ENCODE measurements around the gene XK. TPM values are rescaled to one million over a fixed set of nuclear protein-coding genes. Genes with fewer than 3 reads are reported as not detected.
A peak's percentile ranks its signal among the peaks of the same experiment; 100 is the strongest.

Gene XK
- total RNA-seq, 1 experiment from 2014 or later = 0.62 TPM

DNA sequence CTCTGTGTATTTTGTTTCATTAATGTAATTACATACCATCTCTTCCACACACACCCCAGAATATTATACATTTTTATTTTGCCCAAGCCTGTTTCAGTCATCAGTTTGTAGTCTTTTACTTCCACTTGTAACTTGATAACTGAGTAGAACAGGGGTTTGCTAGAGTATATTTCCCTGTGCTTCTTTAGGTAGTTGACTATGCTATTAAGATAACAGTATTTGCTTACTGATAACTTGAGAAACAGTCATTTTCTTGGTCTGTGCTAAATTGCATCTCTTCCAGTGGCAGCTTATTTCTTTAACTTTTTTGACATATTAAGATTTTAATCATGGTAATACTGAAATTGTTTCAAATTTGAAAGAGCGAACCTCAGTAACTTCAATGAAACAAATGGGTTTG is 7.0 kb upstream of the XK start:
- no peak for DNase-seq (ENCODE audit: extremely low read depth, low read depth)

DNA sequence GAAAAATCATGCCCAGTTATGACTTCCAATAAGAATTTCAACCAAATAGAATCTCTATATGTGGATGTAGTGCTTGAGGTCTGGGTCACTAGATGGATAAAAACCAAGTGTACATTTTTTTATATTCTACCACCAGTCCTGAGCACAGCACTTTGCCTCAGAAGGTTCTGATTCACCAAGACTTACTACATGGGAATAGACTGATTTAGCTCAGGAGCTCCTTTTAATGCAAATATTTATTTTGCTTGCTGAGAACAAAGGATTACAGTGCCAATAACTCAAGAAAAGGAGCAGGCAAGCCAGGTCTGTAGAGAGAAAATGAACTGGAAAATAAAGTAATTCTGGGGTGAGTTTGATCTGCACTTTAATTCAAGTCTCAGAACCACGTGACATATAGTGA is 6.4 kb upstream of the XK start:
- DNase-seq (ENCODE audit: extremely low read depth, low read depth) = no peak

DNA sequence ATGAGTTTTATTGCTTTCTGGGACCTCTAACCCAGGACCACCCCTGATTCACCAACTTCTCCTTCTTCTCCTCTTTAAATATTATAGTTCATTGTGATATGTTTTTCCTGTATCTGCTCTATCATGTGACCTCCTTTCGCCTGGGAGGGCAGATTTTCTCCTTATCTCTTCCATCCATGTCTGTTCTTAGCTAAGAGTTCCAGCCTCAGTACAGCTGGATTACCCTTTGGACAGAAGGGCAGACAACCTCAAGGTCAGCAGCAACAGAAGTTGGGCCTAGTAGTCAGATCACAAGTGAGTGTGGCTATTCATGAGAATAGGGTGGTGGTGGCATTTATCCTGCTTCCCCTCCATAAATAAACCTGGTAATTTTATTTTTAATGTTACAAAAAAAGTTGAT is 5.7 kb upstream of the XK start:
- DNase-seq (ENCODE audit: extremely low read depth, low read depth) = no peak

DNA sequence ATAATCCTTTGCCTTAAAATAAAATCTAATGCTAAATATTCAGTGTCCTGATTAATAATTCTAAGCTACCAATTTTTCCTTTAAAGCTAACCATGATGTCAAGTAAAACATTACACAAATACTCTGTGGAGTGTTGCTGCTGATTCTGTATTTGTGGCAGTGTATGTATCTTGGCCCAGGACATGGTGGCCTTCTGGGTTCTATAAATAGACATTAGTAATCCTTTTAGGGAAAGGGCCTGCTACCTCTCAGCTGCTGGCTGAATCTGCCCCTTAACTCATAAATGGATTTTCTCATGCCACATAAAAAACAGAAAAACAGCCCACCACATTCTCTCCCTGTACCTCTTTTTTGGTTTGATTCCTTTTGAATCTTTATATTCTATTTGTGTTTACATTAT is 1.2 kb upstream of the XK start:
- DNase-seq (ENCODE audit: extremely low read depth, low read depth) = no peak

DNA sequence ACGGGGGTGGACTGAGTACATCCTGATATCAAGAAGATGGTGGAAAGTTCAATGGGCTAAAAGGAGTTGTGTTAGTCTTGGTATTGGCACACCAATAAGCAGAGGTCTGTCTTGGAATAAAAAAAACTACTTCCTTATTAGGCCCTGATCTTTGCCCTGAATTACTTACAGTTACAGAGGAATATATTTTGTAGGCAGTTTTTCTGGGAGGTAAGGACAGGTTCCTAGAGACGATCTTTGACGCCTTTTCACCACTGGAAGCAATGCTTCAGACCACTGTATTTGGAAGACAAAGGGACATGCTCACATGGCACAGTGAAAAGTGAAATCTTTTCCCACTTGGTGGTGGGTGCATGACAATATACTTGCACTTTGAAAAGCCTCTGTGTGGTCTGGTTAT is 618 bp upstream of the XK start:
- DNase-seq (ENCODE audit: extremely low read depth, low read depth) = no peak

DNA sequence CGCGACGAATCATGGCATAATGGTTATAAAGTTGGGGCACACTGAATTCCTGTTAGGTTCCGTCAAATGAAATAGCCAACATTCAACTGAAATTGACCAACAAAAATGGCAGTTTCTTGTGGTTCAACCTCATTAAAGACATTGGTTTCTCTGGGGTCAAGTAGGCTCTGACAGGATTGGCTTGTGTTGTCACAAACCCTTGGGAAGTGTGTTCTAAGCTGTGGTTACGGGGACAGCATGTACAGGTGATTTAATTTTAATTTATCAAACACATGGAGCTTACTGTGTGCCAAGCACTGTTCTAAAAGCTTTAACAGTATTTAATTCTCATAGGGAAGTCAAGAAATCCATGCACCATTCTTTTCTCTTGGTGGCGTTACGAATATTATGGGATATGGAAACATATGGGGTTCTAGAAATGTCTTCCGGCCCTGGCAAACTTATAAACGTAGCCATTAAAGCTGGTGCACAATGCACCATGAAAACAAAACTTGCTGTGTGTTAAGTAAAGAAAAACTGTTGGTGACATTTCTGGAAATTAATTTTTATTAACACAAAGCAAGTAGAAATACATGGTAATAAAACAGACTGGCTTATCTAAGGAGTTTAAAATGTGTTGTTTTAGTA is 891 bp downstream of the XK start:
- DNase-seq (ENCODE audit: extremely low read depth, low read depth) = no peak

DNA sequence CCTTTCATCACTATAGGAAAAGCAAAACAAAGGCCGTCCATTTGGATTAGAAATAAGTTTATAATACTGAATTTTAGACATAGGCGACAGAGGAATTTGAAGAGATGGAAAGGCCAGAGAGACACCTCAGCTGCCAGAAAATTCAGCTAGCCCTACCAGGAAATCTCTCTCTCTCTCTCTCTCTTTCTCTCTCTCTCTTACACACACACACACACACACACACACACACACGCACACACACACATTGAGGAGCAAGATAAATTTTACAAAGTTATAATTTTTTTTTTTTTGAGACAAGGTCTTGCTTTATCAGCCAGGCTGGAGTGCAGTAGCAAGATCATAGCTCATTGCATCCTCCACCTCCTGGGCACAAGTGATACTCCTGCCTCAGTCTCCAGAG is 1.4 kb downstream of the XK start:
- DNase-seq (ENCODE audit: extremely low read depth, low read depth) = no peak

DNA sequence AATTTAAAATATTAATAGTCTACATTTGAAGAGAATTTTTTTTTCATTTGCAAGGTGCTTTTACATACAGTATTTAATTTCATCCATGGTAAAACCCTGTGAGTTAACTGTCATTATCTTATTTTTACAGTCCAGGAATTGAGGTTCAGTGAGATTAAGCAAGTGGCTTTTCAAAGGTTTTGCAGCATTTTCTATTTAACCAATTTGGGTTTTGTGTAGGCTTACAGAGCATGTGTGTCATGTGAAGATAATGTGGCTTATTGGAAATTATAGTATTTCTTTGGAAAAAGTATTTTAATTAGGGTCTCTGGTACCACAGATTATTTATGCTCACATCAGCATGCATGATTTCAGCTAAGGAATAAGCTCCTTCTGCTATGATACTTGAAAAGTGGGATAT is 4.5 kb downstream of the XK start:
- no peak for DNase-seq (ENCODE audit: extremely low read depth, low read depth)

DNA sequence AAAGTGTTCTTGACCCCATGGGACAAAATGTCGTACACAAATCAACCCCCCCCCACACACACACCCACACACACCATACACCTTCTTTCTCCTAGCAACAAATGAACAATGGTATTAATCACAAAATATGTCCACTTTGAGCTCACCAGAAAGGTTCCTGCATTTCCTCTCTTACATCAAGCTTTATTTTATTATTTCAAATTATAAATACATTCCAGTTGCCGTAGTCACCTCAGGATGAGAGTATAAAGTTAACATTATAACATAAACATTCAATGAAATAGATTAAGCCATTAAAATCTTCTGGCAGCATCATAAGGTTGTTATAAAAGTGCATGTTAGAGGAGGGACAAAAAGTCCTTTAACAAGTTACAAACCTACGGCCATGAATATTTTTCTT is 7.3 kb downstream of the XK start:
- DNase-seq (ENCODE audit: extremely low read depth, low read depth) = no peak

DNA sequence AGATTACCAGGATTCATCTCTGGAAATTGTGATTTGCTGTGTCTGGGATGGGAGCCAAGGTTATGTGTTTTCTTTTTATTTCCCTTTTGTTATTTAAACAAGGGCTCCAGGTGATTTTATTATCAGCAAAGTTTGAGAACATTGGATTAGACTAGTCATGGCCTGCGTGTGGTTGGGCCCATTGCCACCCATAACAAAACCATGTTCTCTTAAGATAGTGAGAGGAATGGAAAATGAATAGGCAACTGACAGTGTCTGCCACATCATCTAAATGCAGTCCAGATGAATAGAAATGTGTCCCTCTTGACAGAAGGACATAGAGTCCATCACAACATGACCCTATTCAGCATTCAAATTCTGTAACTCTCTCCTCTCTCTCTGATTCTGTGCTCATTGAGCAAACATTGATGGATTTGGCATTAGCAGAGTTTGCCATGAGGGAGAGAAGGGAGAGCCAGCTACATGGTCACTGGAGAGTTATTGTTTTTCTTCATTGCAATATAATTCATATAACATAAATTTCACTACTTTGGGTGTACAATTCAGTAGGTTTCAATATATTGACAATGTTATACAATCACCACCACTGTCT is 11.7 kb downstream of the XK start:
- no peak for DNase-seq (ENCODE audit: extremely low read depth, low read depth)

DNA sequence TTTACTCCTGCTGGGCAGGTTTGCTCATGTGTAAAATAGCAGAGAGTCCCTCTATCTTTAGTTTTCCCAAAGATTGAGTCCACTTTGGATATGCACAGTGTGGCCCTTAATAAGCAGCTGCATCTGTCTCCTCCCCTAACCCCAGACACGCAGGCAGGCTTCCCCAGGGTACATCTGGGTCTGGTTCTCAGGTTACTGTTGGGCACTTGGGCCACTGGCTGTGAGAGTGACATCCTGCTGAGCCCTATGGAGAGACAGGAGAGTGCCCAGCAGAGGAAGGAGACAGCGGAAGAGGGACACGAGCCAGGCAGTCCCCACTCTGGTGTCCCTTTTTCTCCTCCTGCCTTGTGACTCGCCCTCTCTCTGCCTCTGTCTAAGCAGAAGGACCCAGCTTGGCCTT is 16.0 kb downstream of the XK start:
- DNase-seq (ENCODE audit: extremely low read depth, low read depth) = no peak

DNA sequence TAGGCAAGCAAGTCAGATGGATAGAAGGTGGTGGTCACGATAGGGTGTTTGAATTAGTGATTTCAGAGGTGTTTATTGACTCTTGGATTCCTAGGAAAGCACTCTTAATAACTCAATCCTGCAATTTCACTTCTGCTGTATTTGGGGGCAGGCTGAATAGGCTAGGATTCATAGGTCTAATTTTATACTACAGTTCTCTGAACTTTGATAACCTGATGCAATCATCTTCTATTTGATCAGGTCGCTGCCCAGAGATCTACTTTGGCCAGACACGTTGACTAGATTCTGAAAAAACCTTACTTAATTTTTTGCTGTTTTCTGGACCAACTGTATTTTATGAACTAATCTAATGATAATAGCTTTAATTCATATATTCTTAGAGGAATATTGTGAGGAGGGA is 26.4 kb downstream of the XK start:
- DNase-seq (ENCODE audit: extremely low read depth, low read depth) = no peak

DNA sequence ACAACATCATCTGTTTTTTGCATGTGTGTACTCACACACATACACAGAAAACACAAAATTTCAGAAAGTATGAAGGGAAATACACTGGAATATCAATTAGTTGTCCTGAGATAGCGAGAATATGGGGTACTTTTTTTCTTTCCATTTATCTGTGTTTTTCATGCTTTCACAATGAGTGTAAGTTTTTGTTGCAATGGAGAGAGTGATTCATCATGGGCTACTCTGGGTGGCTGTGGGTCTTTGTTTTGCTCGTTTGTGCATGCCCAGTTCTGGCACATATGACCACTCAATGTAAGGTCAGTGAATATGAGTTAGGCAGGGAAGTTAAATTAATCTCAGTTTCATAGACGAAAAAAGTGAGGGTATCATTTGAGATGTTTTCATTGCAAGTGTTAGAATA is 26.9 kb downstream of the XK start:
- no peak for DNase-seq (ENCODE audit: extremely low read depth, low read depth)

DNA sequence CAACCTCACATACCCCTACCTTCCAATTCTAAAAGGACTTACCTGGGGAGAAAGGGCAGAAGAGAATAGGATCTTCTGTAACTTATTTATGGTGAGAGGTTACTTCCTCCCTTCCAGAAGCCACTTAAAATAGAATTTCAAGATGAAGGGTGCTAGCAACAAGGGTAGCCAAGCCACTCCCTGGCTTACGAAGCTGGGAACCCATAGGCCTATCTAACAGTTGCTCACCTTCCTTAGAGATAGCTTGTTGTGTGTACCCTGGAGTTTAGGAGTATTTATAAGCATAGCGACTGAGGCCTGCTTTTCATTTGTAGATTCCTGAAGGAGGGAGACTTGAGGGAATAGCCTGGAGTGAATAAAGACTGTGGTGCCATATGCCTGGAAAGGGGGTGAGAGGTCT is 28.9 kb downstream of the XK start:
- DNase-seq (ENCODE audit: extremely low read depth, low read depth) = no peak

DNA sequence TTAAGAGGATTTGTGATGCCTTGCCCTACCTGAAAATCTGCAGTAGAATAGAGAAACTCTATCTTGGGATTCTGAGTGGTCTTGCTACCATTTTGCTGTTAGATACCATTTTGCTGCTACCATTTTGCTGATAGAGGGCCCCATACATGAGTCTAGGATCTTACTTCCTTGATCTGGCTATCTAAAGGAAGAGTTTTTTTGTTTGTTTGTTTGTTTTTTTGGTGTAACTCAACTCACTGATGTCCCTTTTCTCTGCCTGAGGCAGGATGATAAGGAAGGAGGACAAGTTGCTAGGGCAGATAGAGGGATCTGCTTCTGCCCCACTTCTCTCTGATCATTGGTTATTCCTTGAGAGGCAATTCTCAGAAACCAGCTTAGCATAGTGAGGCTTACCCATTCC is 31.0 kb downstream of the XK start:
- no peak for DNase-seq (ENCODE audit: extremely low read depth, low read depth)

DNA sequence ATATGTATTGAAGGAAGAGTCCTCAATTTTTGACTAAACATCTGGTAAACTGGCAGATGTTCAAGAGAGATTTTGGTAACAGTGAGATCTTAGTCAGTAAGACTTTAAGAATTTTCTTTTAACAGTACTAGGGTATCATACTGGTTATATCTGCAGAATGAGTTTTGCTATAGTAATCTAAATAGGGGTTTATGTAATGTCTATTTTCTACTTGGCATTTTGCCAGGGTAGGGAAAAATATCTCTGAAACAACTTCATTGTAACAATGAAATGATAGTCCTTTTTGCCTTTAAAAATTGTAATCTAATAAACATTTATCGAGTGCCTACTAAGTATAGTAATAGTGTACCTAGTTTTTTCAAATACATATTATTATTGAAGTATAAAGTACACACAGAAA is 32.1 kb downstream of the XK start:
- no peak for DNase-seq (ENCODE audit: extremely low read depth, low read depth)

DNA sequence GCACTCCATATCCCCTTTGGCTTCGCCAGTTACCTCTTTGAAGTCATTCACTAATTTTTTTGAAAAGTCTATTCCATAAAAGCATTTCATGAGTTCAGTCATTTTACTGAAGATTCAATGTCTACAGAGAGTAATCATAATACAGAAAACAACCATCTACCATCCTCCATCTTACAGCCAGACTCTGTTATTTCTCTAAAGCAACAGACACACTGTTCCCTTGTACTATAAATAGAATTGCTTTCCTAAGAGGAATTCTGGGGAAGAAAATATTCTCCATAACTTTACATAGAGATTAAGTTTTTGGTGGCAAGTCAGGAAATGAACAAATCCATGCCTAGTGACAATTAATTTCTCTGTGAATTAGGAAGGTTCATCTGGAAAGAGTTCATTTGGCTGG is 37.0 kb downstream of the XK start:
- DNase-seq (ENCODE audit: extremely low read depth, low read depth) = no peak

DNA sequence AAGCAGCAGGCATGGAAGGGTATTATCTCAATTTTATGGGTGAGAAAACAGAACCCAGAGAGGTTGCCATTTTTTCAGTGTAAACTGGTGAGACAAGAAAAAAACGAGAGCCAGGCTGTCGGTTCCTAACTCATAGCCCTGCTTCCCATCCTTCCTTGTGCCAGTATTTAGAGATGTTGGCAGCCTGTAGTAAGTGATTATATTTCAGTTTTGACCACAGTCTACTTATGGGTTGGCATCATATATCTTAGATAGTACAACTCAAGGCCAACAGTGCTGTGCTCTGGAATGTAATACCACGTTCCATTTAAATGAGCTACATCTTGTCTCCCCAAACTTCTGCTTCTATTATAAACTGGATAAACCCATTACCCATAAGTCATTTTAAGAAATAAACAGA is 40.8 kb downstream of the XK start:
- DNase-seq (ENCODE audit: extremely low read depth, low read depth) = no peak

DNA sequence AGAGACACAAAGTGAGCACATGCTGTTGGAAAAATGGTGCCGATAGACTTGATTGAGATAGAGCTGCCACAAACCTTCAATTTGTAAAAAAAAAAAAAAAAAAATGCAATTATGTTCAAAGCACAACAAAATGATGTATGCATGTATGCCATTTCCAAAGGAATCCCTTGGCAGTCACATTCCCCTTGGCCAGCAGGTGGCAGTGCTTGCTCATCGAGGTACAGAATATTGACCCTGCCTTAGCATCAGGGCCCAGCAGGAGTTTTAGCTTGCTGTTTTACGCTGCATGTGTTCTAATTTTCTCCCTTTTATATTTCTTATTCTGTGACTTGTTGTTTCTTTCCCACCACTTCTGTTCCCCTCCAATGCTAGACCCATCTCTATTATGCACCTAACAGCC is 59.8 kb downstream of the XK start:
- DNase-seq (ENCODE audit: extremely low read depth, low read depth) = peak; percentile 64

DNA sequence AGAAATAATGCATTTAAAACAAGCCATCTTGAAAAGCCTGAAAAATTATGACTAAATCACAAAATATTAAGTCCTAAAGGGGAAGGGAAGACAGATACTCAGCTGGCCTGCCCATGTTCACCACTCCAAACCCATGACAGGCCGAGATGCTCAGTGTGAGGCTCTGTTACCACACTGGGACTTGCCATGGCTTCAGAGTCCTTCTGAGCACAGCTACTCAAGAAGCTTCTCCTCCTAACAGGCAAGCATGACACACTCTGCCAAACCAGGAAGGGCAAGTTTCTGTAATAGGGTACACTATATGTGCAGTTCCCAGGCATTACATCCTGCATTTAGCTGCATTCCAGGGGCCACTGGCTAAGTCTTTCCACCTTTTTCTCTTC is 60.2 kb downstream of the XK start:
- DNase-seq (ENCODE audit: extremely low read depth, low read depth) = no peak

DNA sequence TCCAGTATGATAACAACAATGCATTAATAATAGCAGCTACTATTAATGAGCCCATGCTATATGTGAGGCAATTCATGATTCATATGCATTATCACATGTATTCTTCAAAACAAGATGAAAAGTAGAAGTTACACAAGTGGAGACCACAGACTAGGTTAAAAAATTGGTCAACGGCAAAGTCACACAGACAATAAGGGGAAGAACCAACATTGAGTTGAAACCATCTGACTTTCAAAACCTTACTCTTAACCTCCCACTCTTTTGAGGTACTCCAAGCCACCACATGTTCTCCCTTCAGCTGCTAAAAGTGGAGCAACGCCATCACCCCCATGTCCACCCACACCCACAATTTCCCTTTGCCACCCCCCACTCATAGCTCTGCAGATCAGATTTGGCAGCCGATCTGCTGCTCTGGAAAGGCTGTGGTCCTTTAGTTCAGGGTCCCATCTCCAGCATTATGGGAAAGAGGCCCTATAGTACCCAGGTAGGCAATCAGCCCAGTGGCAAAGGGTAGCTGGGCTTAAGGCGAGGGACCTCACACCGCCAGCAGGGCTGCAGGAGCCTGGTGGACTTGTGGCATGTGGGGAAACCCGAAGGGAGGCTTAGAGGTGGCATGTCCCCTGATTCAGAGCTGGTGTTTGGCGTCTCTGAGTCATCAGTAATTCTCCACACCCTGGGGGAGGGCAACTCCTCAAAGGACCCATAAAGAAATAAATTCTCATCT is 60.8 kb downstream of the XK start:
- DNase-seq (ENCODE audit: extremely low read depth, low read depth) = no peak

DNA sequence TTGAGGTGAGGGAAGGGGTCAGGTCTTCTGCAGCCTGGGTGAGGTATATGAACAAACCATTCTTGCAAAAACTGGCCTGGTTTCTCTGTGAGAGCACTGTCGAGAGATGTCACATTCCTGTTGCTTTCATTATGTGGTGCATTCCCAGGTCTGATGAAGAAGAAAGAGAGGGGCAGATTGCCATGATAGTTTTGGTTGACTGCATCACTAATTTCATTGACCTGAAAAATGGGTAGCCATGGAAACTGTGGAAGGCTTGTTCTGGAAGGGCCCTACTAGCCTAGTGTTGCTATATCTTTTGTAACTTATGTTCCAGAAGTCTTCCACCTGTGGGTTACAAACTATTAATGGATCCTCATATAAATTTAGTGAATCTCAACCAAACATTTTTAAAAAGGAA is 61.4 kb downstream of the XK start:
- DNase-seq (ENCODE audit: extremely low read depth, low read depth) = no peak

DNA sequence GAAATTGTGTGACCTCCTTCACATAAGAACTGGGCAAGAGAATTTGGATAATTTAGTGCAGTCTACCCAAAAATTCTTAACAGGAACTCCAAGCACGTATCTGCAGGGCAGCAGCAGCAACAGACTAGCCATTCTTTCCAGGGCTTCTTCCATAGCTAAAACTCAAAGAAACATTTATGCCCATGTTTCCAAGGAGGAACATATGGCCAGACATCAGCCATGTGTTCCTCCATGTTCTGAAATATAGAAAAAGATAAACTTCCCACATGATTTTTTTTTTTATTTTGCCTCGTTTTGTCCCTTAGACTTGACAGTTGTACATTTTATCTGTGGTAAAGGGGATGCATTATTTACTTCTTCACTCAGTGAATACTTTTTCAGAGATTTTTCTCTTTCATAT is 66.7 kb downstream of the XK start:
- DNase-seq (ENCODE audit: extremely low read depth, low read depth) = no peak

Measured in NCI-H460 (cell line).